HG02642 (cell line): Measurements from ENCODE around the gene ST3GAL3.

Experiments used
- ATAC-seq: cut with Tn5 transposase; IDR thresholded peaks from one replicate; pipeline ENCODE4 v1.9.1; 2021; ENCODE audit warnings: mild to moderate bottlenecking; ENCODE audit not compliant: unreplicated experiment, poor library complexity

ST3GAL3 gene

DNA sequence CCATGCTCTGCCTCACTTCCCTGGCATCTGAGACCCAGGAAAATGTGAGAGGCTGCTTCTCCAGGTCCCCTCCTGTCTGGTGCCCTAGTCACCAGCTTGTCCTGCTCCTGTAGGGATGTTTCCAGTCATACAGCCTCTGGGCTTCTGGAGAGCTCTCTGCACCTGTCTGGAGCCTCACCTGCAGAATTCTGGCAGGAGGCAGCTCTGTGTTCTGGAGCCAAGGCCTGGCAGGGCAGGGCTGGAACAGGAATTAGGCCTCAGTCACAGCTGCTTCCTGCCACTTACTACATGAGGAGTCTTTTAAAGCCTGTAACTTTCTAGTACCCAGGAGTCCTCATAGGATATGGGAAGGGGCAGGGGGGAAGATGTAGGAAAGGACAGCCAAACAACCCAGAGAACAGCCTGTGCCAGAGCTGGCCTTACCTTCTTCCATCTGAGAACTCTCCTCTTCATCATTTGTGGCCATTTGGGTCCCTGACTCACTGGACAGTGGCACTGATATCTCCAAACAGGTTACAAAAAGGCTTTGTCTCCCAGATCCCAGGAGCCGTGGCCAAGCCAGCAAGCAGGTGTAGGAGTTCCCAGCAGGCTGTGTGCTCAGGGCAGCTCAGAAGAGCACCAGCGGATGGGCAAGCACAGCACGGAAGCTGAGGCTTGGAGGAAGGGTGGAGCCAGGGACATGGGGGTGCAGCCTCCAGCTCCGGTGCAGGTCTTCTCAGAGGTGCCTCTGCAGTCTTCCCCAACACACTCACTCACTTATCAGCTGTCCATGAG, 194.9 kb downstream of the ST3GAL3 start:
- ATAC-seq = no peak

DNA sequence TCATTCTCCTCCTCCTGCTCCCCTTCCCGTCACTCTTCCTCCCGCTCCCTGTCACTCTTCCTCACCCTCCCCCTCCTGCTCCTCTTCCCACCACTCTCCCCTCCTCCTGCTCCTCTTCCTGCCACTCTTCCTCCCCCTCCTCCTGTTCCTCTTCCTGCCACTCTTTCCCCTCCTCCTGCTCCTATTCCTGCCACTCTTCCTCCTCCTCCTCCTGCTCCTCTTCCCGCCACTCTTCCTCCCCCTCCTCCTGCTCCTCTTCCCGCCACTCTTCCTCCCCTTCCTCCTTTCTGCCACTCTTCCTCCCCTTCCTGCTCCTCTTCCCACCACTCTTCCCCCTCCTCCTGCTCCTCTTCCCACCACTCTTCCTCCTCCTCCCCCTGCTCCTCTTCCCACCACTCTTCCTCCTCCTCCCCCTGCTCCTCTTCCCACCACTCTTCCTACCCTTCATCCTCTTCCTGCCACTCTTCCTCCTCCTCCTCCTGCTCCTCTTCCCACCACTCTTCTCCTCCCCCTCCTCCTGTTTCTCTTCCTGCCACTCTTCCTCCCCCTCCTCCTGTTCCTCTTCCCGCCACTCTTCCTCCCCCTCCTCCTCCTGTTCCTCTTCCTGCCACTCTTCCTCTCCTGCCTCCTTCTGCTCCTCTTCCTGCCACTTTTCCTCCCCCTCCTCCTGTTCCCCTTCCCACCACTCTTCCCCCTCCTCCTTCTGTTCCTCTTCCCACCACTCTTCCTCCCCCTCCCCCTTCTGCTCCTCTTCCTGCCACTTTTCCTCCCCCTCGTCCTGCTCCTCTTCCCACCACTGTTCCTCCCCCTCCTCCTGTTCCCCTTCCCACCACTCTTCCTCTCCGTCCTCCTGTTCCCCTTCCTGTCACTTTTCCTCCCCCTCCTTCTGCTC, 197.6 kb downstream of the ST3GAL3 start:
- no peak for ATAC-seq

DNA sequence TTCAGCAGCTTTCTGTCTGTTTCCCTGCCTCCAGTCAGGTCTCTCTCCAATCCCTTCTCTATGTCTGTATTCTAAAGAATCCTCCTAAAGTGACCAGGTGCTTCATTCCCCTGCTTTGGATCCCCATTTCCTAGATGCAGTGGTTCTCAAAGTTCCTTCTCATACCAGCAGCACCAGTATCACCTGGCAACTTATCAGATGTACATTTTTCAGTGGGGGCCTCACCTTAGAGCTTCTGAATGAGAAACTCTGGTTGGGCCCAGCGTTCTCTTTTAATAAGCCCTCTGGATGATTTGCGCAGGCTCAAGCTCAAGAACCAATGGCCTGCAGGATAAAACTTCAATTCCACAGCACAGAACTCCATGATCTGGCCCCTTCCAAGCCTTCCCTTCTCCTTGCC, 200.9 kb downstream of the ST3GAL3 start:
- no peak for ATAC-seq

DNA sequence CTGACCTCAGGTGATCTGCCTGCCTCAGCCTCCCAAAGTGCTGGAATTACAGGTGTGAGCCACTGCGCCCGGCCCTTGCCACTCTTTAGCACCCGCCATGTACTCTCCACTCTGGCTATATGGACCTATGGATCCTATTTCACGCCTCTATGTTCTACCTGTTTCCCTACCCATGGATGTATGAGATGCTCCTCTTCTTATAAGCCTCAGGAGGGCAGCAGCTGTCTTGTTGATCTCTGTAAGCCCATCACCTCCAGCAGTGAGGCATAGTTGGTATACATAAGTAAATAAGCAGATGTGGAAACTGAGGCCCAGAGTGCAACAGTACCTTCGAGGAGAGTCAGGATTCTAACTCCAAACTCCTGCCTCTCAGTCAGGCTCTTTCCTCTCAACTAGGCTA, 201.5 kb downstream of the ST3GAL3 start:
- ATAC-seq = no peak

DNA sequence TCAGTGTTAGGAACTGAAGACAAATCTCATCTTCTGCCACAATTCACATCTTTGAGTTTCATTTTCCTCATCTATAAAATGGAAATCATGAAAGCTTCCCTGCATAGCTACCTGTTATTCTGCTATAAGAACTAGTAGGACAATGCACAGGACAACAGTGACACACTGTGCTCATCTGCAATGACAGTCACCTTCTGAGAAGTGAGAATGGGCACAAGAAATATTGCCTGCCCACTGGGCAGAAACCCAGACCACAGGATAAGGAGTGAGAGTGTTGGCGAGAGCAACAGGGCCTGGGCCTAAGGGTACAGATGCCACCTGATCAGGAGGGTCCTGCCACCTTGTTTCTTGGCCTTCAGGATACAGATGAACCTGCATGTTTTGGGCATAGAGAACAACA, 203.0 kb downstream of the ST3GAL3 start:
- ATAC-seq = no peak

DNA sequence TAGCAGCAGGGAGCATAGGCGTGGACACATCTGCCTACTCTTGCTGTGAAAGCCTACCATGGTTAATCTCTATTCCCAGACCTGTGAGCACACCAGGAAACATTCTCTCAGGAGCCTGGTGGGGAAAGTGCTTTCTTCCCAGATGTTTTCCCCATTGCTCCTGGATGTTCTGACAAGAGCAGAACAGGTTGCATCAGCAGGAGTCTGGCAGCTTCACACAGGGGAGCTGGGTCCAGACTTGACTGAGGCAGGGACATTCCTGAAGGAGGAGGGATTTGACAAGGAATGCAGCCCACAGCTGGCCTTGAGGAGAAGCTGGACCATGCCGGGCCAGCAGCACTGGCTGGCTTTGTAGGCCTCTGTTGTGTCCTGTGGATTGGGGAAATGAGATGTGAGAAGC, 205.3 kb downstream of the ST3GAL3 start:
- ATAC-seq = no peak

DNA sequence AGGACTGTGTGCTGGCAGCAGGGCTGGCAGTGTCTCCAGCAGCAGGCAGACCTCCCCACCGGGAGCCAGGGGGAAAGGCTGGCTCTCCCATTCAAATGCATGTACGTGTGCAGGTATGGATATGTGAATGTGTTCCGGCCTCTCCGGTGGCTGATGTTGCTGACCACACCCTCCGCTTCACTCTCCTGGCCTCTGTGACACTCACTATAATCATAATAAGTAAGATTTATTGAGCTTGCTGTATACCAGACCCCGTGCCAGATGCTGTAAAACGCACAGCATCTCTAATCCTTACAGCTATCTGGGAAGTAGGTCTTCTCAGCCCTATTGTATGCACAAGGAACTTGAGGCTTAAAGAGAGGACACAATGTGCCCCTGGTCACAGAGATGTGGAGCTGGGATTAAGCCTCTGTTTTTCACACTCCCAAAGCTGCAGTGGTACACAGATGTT, 205.7 kb downstream of the ST3GAL3 start:
- ATAC-seq = no peak

DNA sequence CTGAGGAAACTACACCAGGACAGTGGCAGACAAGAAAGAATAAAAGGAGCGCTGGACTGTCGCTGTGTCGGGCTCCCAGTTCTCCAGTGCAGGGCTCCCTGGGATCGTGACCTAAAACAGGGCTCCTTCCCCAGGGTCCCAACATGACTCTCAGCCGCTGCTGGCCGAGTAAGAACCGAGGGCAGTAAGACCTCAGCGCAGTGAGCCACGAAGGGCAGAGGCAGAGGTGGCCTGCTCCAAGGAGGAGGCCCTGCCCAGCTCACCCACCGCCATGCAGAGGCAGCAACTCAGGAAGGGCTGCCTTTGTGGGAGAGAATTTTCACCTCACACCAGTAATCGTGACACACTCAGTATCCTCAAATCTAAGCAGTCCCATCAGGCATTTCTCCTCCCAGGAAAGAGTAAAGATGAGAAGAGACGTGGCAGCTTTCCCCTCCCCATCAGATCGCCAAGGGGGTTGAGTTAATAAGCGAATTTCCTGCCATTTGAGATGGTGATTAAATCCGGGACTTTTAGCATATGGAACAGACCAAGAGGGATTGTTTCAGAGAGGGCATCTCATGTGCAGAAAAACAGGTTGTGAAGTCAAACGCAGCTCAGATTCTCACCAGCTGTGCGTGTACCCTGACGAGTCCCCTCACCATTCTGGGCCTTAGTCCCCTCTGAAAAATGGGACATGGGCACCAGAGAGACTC, 206.5 kb downstream of the ST3GAL3 start:
- no peak for ATAC-seq

DNA sequence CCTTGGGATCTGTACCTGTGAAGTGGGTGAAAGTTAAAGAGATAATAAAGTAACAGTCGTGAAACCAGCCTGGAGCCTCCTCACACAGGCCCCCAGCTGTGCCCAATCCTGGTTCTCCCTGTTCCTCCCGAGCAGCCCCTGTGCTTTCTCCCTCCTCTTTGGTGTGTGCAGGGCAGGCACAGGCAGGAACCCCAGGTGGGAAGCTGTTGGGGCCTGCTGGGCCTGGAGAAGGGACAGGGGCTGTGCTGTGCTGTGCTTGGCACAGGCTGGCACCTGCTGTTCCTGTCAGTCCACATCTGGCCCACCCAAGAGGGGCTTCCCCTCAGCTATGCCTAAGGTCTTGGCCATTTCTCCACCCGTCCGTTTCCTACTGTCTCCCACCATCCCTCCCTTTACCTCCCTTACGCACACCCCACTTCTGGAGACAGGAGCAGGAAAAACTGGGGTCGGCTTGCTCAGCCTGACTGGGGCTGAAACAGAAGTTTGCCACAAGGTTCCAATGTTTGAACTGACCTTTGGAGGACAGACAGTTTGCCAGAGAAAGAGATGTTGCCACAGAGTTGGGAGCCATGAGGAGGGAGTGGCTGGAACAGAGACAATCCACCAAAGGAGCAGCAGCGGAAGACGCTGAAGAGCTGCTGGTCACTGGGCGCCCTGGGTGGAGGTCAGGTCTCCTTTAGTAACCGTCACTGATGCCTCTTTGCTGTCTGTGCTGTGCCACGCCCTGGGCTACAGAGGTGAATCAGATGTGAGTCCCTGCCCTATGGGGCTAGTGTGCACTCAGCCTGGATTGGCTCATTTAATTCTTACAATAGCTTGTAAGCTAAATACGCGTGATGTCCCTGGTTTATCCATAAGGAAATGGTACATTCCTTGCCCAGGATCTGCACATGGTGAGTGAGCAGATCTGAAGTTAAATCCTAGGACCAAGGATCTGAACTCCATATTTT, 207.5 kb downstream of the ST3GAL3 start:
- ATAC-seq = no peak

DNA sequence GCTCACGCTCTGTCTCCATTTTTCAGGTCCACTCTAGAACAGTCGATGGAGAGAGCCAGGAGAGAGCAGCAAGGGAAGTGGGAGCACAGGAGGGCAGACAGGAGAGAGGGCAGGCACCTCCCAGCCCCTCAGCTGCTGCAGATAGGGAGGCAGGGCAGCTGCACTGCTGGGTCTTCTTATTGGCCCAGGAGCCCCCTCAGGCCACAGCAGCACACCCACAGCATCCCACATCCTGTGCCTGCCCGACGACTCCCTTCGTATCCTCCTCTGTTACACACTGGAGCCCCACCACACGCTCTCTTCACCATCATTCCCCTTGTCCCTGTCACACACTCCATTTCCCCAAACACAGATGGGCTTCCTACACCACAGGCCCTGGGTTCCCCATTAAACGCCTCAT, 212.6 kb downstream of the ST3GAL3 start:
- ATAC-seq = no peak

DNA sequence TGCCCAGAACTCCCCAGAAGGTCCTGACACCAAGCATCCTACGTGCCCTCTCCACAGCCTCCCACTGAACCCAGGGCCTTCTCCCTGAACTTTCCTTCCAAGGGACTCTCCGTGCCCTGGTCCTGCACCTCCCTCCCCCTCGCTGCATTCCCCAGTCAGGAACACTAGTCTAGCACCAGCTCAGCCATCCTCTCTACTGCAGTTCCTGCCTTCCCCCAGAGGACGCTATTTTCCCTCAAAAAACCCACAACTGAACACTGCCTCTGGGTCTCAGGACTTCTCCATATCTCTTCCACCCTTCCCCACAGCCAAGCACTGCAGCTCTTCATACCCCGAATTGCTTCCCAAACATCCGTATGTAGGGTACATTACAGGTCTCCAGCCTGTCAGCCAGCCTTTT, 213.7 kb downstream of the ST3GAL3 start:
- ATAC-seq = no peak

DNA sequence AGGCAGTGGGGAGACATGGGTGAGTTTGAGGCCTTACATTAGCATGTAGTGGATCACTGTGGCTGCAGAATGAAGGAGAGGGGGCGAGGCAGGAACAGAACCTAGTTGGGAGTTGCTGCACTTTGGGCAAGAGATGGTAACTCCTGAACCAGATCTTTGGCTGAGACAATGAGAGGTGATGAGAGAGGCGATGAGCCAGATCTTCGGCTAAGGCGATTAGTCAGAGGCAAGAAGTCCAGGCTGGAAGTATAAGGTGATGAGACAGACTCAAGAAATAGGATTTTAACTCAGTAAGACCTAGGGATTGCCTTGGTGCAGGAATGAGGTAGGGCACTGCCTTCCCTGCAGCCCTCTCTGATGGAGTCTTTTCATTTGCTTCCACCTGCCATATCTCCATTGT, 217.2 kb downstream of the ST3GAL3 start:
- ATAC-seq = no peak

DNA sequence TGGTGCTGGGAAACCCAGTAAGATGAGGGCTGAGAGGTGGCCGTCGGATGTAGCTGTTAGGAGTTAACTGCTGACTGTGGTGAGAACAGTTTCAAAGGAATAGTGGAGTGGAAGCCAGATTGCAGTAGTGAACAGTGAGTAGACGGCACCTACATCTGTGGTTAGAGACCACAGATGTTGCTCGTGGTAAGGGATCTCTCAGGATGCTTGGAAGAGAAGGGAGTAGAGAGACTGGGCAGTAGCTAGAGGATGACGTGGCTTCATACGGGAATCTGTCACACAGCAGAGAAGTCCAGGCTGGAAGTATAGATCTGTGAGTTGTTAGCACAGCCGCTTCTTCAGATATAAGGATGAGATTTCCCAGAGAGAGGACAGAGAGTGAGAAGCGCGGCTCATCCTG, 218.5 kb downstream of the ST3GAL3 start:
- ATAC-seq = no peak

DNA sequence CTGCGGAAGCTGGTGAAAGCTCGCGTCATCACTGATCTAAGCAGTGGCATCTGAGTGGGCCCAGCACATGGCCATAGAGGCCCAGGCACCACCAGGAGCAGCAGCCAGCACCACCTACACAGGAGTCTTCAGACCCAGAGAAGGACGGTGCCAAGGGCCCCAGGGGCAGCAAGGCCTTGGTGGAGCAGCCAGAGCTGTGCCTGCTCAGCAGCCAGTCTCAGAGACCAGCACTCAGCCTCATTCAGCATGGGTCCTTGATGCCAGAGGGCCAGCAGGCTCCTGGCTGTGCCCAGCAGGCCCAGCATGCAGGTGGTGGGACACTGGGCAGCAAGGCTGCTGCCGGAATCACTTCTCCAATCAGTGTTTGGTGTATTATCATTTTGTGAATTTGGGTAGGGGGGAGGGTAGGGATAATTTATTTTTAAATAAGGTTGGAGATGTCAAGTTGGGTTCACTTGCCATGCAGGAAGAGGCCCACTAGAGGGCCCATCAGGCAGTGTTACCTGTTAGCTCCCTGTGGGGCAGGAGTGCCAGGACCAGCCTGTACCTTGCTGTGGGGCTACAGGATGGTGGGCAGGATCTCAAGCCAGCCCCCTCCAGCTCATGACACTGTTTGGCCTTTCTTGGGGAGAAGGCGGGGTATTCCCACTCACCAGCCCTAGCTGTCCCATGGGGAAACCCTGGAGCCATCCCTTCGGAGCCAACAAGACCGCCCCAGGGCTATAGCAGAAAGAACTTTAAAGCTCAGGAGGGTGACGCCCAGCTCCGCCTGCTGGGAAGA, 223.0 kb downstream of the ST3GAL3 start:
- no peak for ATAC-seq

DNA sequence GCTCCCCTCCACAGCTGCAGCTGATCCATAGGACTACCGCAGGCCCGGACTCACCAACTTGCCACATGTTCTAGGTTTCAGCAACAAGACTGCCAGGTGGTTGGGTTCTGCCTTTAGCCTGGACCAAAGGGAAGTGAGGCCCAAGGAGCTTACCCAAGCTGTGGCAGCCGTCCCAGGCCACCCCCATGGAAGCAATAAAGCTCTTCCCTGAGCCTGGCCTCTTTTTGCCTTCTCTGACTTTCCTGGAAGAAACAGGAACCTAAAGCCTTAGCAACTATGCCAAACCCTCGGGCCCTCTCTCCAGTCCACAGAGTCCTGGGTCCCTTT, 223.6 kb downstream of the ST3GAL3 start:
- ATAC-seq = no peak

DNA sequence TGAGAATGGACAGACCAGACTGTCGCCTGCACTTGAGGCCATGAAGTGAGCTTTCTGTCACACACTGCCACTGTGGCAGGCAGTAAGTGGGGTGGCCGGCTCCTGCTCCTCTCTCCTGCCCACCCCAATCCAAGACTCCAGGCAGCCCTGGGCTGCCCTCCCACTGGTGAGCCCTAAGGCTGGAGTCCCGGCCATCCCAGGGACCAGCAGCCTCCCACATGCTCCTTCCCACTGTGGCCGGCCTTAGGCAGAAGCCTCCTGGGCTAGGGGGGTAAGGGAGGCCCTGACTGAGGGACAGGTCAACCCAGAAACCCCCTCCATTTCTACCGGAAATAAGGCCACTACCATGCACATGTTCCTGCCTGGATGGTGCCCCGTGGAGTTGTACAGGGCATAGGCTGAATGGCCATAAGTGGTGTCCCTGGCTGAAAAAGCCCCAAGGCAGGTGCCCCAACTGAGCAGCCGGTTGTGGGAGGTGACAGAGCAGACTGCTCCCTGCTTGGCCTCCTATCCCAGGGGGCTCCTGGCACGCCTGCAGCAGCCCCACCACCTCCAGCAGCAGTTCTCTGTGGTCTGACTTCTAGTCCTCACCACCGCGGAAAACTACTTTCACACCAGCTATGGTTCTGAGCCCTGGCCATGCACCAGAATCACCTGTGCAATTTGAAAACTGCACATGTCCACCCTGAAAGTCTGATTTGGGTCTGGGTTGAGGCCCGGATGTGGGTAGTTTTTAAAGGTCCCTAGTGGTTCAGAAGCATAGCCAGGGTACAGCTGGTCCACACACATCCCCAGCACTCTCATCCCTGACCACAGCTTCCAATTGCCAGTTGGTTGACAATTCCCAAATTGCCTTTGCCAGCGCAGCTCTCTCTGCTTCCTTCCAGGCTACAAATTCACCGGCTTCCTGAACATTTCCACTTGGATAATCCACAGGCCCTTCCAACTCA, 224.7 kb downstream of the ST3GAL3 start:
- ATAC-seq = no peak

DNA sequence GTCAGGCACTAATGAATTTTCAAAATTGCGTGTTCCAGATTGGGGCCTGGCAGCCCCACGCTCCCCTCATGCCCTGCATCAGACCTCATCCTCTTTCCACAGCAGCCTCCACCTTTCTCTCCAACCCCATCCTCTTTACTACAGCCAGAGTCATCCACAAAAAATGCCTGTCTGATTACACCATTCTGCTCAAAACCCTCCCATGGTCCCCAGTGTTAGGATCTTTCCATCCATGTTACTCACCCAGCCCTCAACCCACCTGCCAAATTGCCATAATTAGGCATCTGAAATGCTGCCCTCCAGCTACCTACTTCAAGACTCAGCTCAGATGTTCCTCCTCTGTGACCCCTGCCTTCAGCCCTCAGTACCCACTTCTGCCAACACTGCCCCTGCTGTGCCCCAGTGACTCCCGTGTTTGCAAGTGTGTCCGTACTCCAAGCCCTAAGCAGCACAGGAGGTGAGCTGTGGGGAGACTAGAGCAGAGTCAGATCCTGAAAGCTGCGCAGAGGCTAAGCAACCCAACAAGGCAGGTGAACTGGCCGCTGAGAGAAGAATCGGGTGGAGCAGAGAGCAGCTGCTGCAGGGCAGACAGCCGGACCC, 225.6 kb downstream of the ST3GAL3 start:
- no peak for ATAC-seq
